Keratinocyte (primary cell): ENCODE measurements around the gene ITSN1.

Experiments used
- EZH2 ChIP-seq: IDR thresholded peaks from one replicate; pipeline ENCODE4 v1.6.1; 2012; ENCODE audit warnings: inconsistent platforms, mild to moderate bottlenecking, low read length, moderate library complexity
- TF ChIP-seq, protein P1 (sequence below), 3 experiments: IDR thresholded peaks in 1 of 3; conservative IDR thresholded peaks in 1 of 3; optimal IDR thresholded peaks in 1 of 3; 2 replicates in 2 of 3; 3 replicates in 1 of 3; pipeline versions ENCODE3 to v1.5.1; 2011; ENCODE audit warnings: low read length in 3 of 3, mild to moderate bottlenecking in 3 of 3, moderate library complexity in 2 of 3, control low read depth in 1 of 3, inconsistent platforms in 1 of 3; ENCODE audit not compliant: insufficient read depth in 2 of 3; ENCODE audit errors: extremely low read depth in 1 of 3

DNA sequence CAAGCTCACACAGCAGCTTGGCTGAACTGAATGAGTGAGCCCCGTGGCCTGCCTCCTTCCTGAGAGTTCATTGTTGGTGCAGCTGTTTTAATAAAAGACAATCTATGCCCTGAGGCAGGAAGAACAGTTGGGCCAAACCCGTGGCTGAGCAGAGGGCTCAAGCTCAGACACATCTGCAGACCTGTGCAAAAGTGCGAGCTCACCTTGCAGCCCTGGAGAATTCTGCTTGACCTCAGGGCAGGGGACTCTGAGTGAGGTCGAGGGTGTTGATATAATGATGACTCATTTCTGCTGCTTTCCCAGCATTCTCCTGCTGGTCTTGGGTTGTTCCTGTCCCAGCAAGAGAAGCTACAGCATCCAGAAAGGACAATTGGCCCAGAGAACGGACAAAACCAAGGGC lies 212.3 kb downstream of the ITSN1 start:
- TF ChIP-seq, protein P1, sequence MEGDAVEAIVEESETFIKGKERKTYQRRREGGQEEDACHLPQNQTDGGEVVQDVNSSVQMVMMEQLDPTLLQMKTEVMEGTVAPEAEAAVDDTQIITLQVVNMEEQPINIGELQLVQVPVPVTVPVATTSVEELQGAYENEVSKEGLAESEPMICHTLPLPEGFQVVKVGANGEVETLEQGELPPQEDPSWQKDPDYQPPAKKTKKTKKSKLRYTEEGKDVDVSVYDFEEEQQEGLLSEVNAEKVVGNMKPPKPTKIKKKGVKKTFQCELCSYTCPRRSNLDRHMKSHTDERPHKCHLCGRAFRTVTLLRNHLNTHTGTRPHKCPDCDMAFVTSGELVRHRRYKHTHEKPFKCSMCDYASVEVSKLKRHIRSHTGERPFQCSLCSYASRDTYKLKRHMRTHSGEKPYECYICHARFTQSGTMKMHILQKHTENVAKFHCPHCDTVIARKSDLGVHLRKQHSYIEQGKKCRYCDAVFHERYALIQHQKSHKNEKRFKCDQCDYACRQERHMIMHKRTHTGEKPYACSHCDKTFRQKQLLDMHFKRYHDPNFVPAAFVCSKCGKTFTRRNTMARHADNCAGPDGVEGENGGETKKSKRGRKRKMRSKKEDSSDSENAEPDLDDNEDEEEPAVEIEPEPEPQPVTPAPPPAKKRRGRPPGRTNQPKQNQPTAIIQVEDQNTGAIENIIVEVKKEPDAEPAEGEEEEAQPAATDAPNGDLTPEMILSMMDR (optimal IDR thresholded peaks at IDR 0.05 in 1 of 3, IDR thresholded peaks at IDR 0.05 in 1 of 3, conservative IDR thresholded peaks at IDR 0.05 in 1 of 3; ENCODE audit: extremely low read depth in 1 of 3, insufficient read depth in 2 of 3, low read length in 3 of 3), result no peak
- no peak for TF ChIP-seq EZH2
